Peyer's patch (tissue), 4 donors: ENCODE data around the gene MRPL37.

ENCODE experiments used
- CTCF ChIP-seq, 6 experiments: fragments of 450-650 bp in 4 of 6; fragments of 200-600 bp in 2 of 6; sonication (generic) in 1 of 6; IDR thresholded peaks; one replicate each; pipeline ENCODE4 v1.5.1; 2017 to 2019; ENCODE audit warnings: antibody characterized with exemption in 6 of 6, mild to moderate bottlenecking in 3 of 6, moderate library complexity in 1 of 6
- POLR2A ChIP-seq, 2 donors: fragments of 450-650 bp; IDR thresholded peaks; one replicate each; pipeline ENCODE4 v1.5.1; 2017; ENCODE audit warnings: antibody characterized with exemption in 2 of 2, mild to moderate bottlenecking in 2 of 2, moderate library complexity in 2 of 2

- TF ChIP-seq CTCF (IDR thresholded peaks at IDR 0.05) (no peak), POLR2A (IDR thresholded peaks at IDR 0.05) (no peak)
These were observed 29.0 kb upstream of the MRPL37 start for GRCh38 chr1:54171016-54171415.
